ENCODE results near the gene B4GALNT3. TPM values are rescaled to one million over a fixed set of nuclear protein-coding genes. Genes with fewer than 3 reads are reported as not detected.

Gene B4GALNT3
- total and polyA plus RNA-seq, 10 of the 15 experiments (the other 5 are each of a cell fraction or from before 2014, with no cell fraction given), result 0.05 to 4.2 (median 2.7) TPM; not detected in 1

- Histone ChIP-seq H3K27me3 (replicated peaks in 1 of 2; ENCODE audit: control insufficient read depth in 2 of 2, insufficient read depth in 2 of 2, low read length in 1 of 2) (peaks cover 2 to 7% of the 10 kb centered on the region in 2 experiments; a peak in 2 of 4 replicates), H3K4me2 (ENCODE audit: control insufficient read depth, insufficient read depth) (no peak overlapping the region), H3K79me2 (ENCODE audit: control insufficient read depth, insufficient read depth, low read length) (no peaks in the 10 kb centered on the region), H2AFZ (ENCODE audit: control insufficient read depth, low read depth, low read length) (no peak overlapping the region), H3K4me3 (no peak overlapping the region), H3K9ac (ENCODE audit: control insufficient read depth, insufficient read depth, low read length) (no peak overlapping the region), H3K27ac (ENCODE audit: control insufficient read depth, insufficient read depth) (no peak overlapping the region), H3K36me3 (ENCODE audit: control insufficient read depth in 2 of 2, insufficient read depth in 2 of 2, low read length in 1 of 2) (no peaks in the 10 kb centered on the region), H3K4me1 (ENCODE audit: control insufficient read depth, insufficient read depth, low read length) (no peaks in the 10 kb centered on the region), H4K20me1 (ENCODE audit: control insufficient read depth, insufficient read depth) (no peaks in the 10 kb centered on the region), H3K9me3 (replicated peaks; ENCODE audit: control insufficient read depth, insufficient read depth, low read length) (no peaks in the 10 kb centered on the region)
- intact Hi-C loops (cut with micrococcal nuclease; ENCODE audit: unreplicated experiment) (no loop called here), in situ Hi-C loops (cut with MboI) (no loop called here)
- no peak for ATAC-seq
- SMC1A ChIA-PET (ENCODE audit: uncharacterized antibody, unreplicated experiment), result interaction anchor here (1.3 kb wide), 1 partner anchor 11 kb away, joined by 3 read pairs; no protein-coding TSS in a partner anchor
- POLR2A ChIA-PET, result no interaction called here
- FAIRE-seq, result no peak
- no peak for DNase-seq (ENCODE audit: low read depth, low spot score)
- 34% methylated on average over 9 of the region's 9 CpGs for WGBS (ENCODE audit: insufficient coverage, insufficient replicate concordance, low lambda C conversion rate, missing lambda C conversion rate)
- CTCF ChIA-PET, result interaction anchor here (1.2 kb wide), 1 partner anchor 55 kb away, joined by 4 read pairs; no protein-coding TSS in a partner anchor
- no TSS peak for BruUV-seq (replicated peaks)
- RAD21 ChIA-PET (ENCODE audit: unreplicated experiment), result no interaction called here
- TF ChIP-seq CHD2 (IDR thresholded peaks at IDR 0.05; ENCODE audit: borderline replicate concordance, low read depth, low read length) (no peak), ZZZ3 (IDR thresholded peaks at IDR 0.05; ENCODE audit: control insufficient read depth, insufficient read length, low read depth) (no peak), NR2F1 (conservative IDR thresholded peaks at IDR 0.05) (no peak), BACH1 (IDR thresholded peaks at IDR 0.05; ENCODE audit: borderline replicate concordance) (no peak), SMAD5 (IDR thresholded peaks at IDR 0.05; ENCODE audit: low read depth) (no peak), ZNF207 (IDR thresholded peaks at IDR 0.05; ENCODE audit: borderline replicate concordance) (no peak), IKZF1 (conservative IDR thresholded peaks at IDR 0.05) (no peak), ZNF687 (IDR thresholded peaks at IDR 0.05) (no peak), MYC (IDR thresholded peaks at IDR 0.05; ENCODE audit: insufficient read depth, insufficient read length, insufficient replicate concordance, low read length, severe bottlenecking) (no peak), KLF5 (IDR thresholded peaks at IDR 0.05; ENCODE audit: partially characterized antibody) (no peak), EGR1 (IDR thresholded peaks at IDR 0.05; ENCODE audit: borderline replicate concordance in 1 of 2, low read depth in 2 of 2, low read length in 2 of 2) (no peak), SMC3 (IDR thresholded peaks at IDR 0.05; ENCODE audit: borderline replicate concordance, low read length) (no peak), SIN3A (IDR thresholded peaks at IDR 0.05; ENCODE audit: low read depth, low read length) (no peak), HDAC6 (IDR thresholded peaks at IDR 0.05; ENCODE audit: unreplicated experiment) (no peak), NR2C2 (IDR thresholded peaks at IDR 0.05; ENCODE audit: borderline replicate concordance, control insufficient read depth, insufficient read length, low read depth) (no peak), EZH2 (IDR thresholded peaks at IDR 0.05; ENCODE audit: borderline replicate concordance, control insufficient read depth, low read depth, low read length) (no peak), ZBTB40 (IDR thresholded peaks at IDR 0.05; ENCODE audit: borderline replicate concordance) (no peak), SMARCA5 (IDR thresholded peaks at IDR 0.05) (no peak)
Observed at GRCh38 chr12:507391-507796, 47.7 kb downstream of the B4GALNT3 start.

All from GM12878 (cell line).